Osteocyte (in vitro differentiated cells): ENCODE measurements around the gene PITPNM3. TPM values are rescaled to one million over a fixed set of nuclear protein-coding genes. Genes with fewer than 3 reads are reported as not detected.

Experiments
- DNase-seq: peaks from one replicate; pipeline ENCODE4 v3.0.0; 2021; ENCODE audit warnings: mixed read lengths; ENCODE audit not compliant: unreplicated experiment; ENCODE audit errors: extremely low spot score
- H3K27ac Mint-ChIP-seq: one replicate; pipeline ENCODE4 v1.8.0; 2021; ENCODE audit warnings: mild to moderate bottlenecking, mixed read lengths; ENCODE audit not compliant: unreplicated experiment
- H3K27me3 Mint-ChIP-seq: one replicate; pipeline ENCODE4 v1.8.0; 2021; ENCODE audit warnings: mixed read lengths; ENCODE audit not compliant: unreplicated experiment
- H3K36me3 Mint-ChIP-seq: one replicate; pipeline ENCODE4 v1.8.0; 2021; ENCODE audit warnings: mixed read lengths; ENCODE audit not compliant: unreplicated experiment
- H3K4me1 Mint-ChIP-seq: one replicate; pipeline ENCODE4 v1.8.0; 2021; ENCODE audit warnings: mixed read lengths; ENCODE audit not compliant: unreplicated experiment
- H3K4me3 Mint-ChIP-seq: one replicate; pipeline ENCODE4 v1.8.0; 2021; ENCODE audit warnings: mild to moderate bottlenecking, moderate library complexity, mixed read lengths; ENCODE audit not compliant: unreplicated experiment
- H3K9me3 Mint-ChIP-seq: one replicate; pipeline ENCODE4 v1.8.0; 2021; ENCODE audit warnings: mixed read lengths; ENCODE audit not compliant: unreplicated experiment
- total RNA-seq: library from RNA; stranded (reverse); gene quantifications from 2 replicates; pipeline ENCODE4 v1.2.1, GENCODE V29; 2021
- TF ChIP-seq, protein P1 (sequence below): fragments of 200-600 bp; sonication (generic); IDR thresholded peaks from 2 replicates; pipeline ENCODE4 v1.5.0; 2021; ENCODE audit warnings: antibody characterized with exemption, mild to moderate bottlenecking, moderate library complexity

The PITPNM3 gene
- total RNA-seq, 1 donor from 2014 or later = 0.94 TPM

DNA sequence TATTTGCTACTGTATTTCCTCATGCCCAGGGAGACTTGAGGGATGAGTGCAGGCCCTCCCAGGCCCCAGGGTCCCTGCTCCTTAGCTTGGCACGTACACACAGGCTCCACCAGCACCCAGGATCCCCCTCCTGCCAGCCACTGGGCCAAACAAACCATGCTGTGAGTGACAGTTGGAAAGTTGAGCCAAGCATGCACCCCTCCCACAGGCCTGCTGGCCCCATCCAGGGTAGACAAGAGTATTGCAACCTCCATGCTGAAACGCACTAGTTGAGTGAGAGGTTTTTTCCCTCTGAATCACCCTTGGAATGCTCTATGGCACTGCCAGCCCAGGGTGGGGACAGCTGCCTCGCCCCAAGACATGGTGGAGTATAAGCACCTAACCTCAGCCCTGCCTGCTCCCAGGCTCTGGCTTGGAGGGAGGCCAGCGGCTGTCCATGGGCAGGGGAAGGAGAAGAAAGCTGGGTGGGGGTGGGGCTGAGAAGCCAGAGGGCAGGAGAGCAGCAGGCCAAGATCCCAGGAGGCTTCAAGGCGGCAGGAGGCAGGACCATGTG, 49.6 kb downstream of the PITPNM3 start:
- Mint-ChIP-seq H3K4me1 (peaks cover 20% of the 10 kb centered on the region), H3K9me3 (no peaks in the 10 kb centered on the region), H3K36me3 (no peaks in the 10 kb centered on the region), H3K27me3 (no peaks in the 10 kb centered on the region), H3K27ac (peak overlapping the region; percentile 29), H3K4me3 (no peak overlapping the region)
- TF ChIP-seq, protein P1, sequence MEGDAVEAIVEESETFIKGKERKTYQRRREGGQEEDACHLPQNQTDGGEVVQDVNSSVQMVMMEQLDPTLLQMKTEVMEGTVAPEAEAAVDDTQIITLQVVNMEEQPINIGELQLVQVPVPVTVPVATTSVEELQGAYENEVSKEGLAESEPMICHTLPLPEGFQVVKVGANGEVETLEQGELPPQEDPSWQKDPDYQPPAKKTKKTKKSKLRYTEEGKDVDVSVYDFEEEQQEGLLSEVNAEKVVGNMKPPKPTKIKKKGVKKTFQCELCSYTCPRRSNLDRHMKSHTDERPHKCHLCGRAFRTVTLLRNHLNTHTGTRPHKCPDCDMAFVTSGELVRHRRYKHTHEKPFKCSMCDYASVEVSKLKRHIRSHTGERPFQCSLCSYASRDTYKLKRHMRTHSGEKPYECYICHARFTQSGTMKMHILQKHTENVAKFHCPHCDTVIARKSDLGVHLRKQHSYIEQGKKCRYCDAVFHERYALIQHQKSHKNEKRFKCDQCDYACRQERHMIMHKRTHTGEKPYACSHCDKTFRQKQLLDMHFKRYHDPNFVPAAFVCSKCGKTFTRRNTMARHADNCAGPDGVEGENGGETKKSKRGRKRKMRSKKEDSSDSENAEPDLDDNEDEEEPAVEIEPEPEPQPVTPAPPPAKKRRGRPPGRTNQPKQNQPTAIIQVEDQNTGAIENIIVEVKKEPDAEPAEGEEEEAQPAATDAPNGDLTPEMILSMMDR = no peak
- DNase-seq = no peak

DNA sequence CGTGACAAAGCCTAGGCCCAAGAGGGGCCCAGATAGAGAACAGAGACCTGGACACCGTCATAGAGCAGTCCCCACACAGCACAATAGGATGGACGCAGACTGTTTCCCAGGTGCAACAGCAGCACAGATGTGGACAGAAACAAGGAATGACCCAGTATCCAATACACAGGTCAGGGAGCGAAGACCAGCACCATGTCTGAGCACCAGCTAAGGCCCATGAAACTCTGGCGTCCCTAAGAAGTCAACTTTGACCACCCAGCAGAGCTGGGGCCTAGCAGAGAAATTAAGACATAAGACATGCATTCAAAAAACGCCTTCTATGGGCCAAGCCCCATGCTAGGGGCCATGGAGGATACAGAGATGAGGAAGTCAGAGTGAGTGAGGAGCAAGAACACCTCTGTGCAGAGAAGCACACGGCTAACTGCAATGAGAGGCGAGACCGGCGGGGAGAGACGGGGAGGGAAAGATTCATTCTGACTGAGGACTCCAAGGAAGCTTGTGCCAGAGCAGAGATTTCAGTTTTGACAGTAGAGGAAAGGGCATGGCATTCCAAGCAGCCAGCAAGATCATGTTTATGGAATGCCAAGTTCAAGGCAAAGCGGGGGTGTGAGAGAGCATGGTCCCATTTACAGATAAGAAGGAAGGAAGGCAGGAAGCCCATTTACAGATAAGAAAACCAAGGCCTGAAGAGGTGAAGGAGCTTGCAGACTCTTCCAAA, 50.8 kb downstream of the PITPNM3 start:
- Mint-ChIP-seq H3K27ac (no peak overlapping the region), H3K27me3 (no peaks in the 10 kb centered on the region)
- no peak for DNase-seq

DNA sequence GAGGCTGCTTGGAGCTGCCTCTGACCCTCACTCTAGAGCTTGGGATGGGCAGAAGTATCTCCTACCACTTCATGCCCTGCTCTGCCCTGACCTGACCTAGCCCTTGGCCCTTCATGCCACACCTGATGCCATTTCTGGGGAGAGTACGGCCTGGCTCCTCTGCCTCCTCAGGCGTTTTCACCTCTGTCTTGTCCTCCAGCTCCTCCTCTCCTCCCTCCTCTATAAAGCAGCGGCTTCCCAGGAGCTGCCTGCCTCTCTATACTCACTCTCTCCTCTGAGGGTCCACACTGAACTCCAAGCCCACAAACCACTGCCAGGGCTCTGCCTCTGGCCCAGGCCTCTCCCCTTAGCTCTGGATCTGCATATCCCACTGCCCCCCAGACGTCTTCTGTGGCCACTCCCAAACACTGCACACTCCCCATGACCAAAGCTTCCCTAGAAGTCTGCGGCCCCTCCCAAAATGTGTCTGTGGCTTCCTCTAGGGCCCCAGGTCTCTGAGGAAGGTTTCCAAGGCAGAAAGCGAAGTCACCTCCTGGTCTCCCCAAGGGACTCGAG, 52.6 kb downstream of the PITPNM3 start:
- TF ChIP-seq, protein P1 = no peak
- DNase-seq = no peak
- Mint-ChIP-seq H3K27ac (no peak overlapping the region), H3K9me3 (no peaks in the 10 kb centered on the region), H3K4me1 (peaks cover 20% of the 10 kb centered on the region), H3K27me3 (no peaks in the 10 kb centered on the region), H3K4me3 (no peak overlapping the region), H3K36me3 (no peaks in the 10 kb centered on the region)

More for the DNA sequence above, 50.8 kb downstream of the PITPNM3 start:
- no peaks in the 10 kb centered on the region for H3K9me3 Mint-ChIP-seq
- peaks cover 20% of the 10 kb centered on the region for H3K4me1 Mint-ChIP-seq
- H3K36me3 Mint-ChIP-seq = no peaks in the 10 kb centered on the region
- H3K4me3 Mint-ChIP-seq = no peak overlapping the region
- TF ChIP-seq, protein P1 = no peak

DNA sequence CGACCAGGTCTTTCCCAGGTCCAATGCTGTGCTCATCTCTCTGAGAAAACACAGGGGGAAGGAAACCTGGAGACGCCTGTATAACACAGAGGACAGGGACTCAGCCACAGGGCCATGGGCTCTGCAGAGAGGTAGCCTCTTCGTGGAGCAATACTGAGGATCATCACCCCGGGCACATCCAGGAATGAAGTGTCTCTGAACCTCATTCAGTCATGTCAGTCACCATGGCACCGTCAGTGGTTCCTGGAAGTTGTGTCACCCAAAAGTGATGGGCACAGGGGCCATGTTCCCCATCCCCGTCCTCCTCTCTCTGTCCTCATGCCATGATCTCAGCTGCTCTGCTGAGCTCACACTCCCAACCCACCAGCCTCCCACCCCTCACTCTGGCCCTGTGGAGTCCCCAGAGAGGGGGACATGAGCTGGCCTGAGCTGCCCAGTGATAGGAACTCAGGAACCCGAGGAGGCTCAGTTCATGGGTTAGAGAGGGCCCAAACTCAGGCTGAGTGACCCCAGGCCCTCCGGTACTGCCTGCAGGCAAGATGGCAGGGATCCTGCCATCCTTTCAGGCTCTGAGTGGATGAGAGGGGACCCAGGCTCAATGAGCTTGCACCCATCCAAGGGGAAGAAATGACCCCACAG, 53.4 kb downstream of the PITPNM3 start:
- no peaks in the 10 kb centered on the region for H3K36me3 Mint-ChIP-seq
- TF ChIP-seq, protein P1 = no peak
- no peak overlapping the region for H3K4me3 Mint-ChIP-seq
- no peak for DNase-seq
- H3K27ac Mint-ChIP-seq = no peak overlapping the region
- no peaks in the 10 kb centered on the region for H3K9me3 Mint-ChIP-seq
- peaks cover 16% of the 10 kb centered on the region for H3K4me1 Mint-ChIP-seq
- H3K27me3 Mint-ChIP-seq = peaks cover 2% of the 10 kb centered on the region

DNA sequence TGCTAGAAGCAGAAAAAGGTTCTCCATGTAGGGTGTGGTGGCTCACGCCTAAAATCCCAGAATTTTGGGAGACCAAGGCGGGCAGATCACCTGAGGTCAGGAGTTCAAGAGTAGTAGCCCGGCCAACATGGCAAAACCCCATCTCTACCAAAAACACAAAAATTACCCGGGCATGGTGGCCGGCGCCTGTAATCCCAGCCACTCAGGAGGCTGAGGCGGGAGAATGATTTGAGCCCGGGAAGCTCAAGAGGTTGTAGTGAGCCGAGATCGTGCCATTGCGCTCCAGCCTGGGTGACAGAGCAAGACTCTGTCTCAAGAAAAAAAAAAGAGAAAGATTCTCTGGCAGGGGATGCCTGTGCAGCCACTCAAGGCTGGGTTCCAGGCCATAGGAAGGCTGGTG, 54.2 kb downstream of the PITPNM3 start:
- Mint-ChIP-seq H3K36me3 (no peaks in the 10 kb centered on the region), H3K27me3 (peaks cover 2% of the 10 kb centered on the region), H3K9me3 (no peaks in the 10 kb centered on the region), H3K4me1 (peaks cover 10% of the 10 kb centered on the region), H3K27ac (no peak overlapping the region), H3K4me3 (no peak overlapping the region)
- TF ChIP-seq, protein P1 = no peak
- no peak for DNase-seq
